ENCODE results near the gene AIFM3. TPM values are rescaled to one million over a fixed set of nuclear protein-coding genes. Genes with fewer than 3 reads are reported as not detected.
"Not testable (repeated sequence)": the region's sequence is repeated elsewhere in the genome, so short reads cannot be mapped to it uniquely, and the experiment has no call there.

AIFM3 gene
- total RNA-seq, 4 donors from 2014 or later: 0.11 to 2.0 (median 0.80) TPM

GRCh38 chr22:20937794-20938671 is 29.0 kb upstream of the AIFM3 start:
- no peaks in the 10 kb centered on the region for H3K27me3 ChIP-seq
- H3K36me3 ChIP-seq: peaks cover 0 to 4% of the 10 kb centered on the region in 2 donors
- intact Hi-C loops (cut with DNase I): no loop called here
- H3K4me1 ChIP-seq: peaks cover 16 to 35% of the 10 kb centered on the region in 2 donors
- no peaks in the 10 kb centered on the region for H3K9me3 ChIP-seq
- H3K27ac ChIP-seq: no peak overlapping the region
- 83 to 87% methylated on average over 8 of the region's 8 CpGs for WGBS, 2 donors
- DNase-seq: no peak
- no peak overlapping the region for H3K4me3 ChIP-seq (replicated peaks in 1 of 3)
- no peak for TF ChIP-seq POLR2A (IDR thresholded peaks at IDR 0.05)
- TF ChIP-seq CTCF (IDR thresholded peaks at IDR 0.05): no peak

GRCh38 chr22:20939457-20940185 is 27.4 kb upstream of the AIFM3 start:
- H3K36me3 ChIP-seq: not testable (repeated sequence)

GRCh38 chr22:20940186-20940651 is 26.8 kb upstream of the AIFM3 start:
- intact Hi-C loops (cut with DNase I): no loop called here
- Histone ChIP-seq H3K27me3 (no peaks in the 10 kb centered on the region), H3K4me1 (peaks cover 16 to 35% of the 10 kb centered on the region in 2 donors), H3K27ac (no peak overlapping the region), H3K9me3 (no peaks in the 10 kb centered on the region), H3K4me3 (replicated peaks in 1 of 3) (no peak overlapping the region), H3K36me3 (no peaks in the 10 kb centered on the region)
- WGBS, 2 donors: 83 to 93% methylated on average over 3 of the region's 3 CpGs
- TF ChIP-seq CTCF (IDR thresholded peaks at IDR 0.05) (no peak), POLR2A (IDR thresholded peaks at IDR 0.05) (no peak)
- DNase-seq: no peak

More at GRCh38 chr22:20939457-20940185, 27.4 kb upstream of the AIFM3 start:
- peaks cover 16 to 35% of the 10 kb centered on the region in 2 donors for H3K4me1 ChIP-seq
- H3K27ac ChIP-seq; DNase-seq; H3K4me3 ChIP-seq (replicated peaks in 1 of 3); H3K9me3 ChIP-seq; H3K27me3 ChIP-seq; intact Hi-C loops (cut with DNase I): not testable (repeated sequence)
- WGBS, 2 donors: 94 to 96% methylated on average over 14 of the region's 14 CpGs

GRCh38 chr22:20940904-20941385 is 26.1 kb upstream of the AIFM3 start:
- no peak for TF ChIP-seq CTCF (IDR thresholded peaks at IDR 0.05)
- peaks cover 16 to 42% of the 10 kb centered on the region in 2 donors for H3K4me1 ChIP-seq
- intact Hi-C loops (cut with DNase I): no loop called here
- H3K36me3 ChIP-seq: no peaks in the 10 kb centered on the region
- no peak for DNase-seq
- H3K27me3 ChIP-seq: no peaks in the 10 kb centered on the region
- no peak overlapping the region for H3K27ac ChIP-seq
- no peak overlapping the region for H3K4me3 ChIP-seq (replicated peaks in 1 of 3)
- 92 to 96% methylated on average over 4 of the region's 4 CpGs for WGBS, 2 donors
- H3K9me3 ChIP-seq: no peaks in the 10 kb centered on the region

GRCh38 chr22:20942203-20942902 is 24.7 kb upstream of the AIFM3 start:
- H3K9me3 ChIP-seq; H3K27ac ChIP-seq; H3K27me3 ChIP-seq; H3K36me3 ChIP-seq; DNase-seq; H3K4me3 ChIP-seq (replicated peaks in 1 of 3); intact Hi-C loops (cut with DNase I): not testable (repeated sequence)
- WGBS, 2 donors: 89 to 95% methylated on average over 7 of the region's 7 CpGs
- H3K4me1 ChIP-seq: peaks cover 9 to 38% of the 10 kb centered on the region in 2 donors

Data from thyroid gland (tissue), 4 donors.